GM12892 (cell line): Measurements from ENCODE around the gene MCOLN1.

ENCODE experiments used
- DNase-seq: peaks from one replicate; pipeline ENCODE4 v3.0.0; 2011; ENCODE audit not compliant: insufficient read length
- FAIRE-seq: peaks from 2 replicates; lab custom pipeline; 2011; peaks lifted over from hg19 to GRCh38; lab: Jason Lieb, UNC
- POLR2A ChIP-seq: IDR thresholded peaks from 2 replicates; pipeline ENCODE4 v1.6.1; 2011; ENCODE audit warnings: low read depth, low read length, control low read depth
- POLR2AphosphoS5 ChIP-seq: IDR thresholded peaks from 2 replicates; pipeline ENCODE4 v1.6.1; 2011; ENCODE audit warnings: low read depth, low read length, control low read depth
- TAF1 ChIP-seq: IDR thresholded peaks from 2 replicates; pipeline ENCODE4 v1.6.1; 2011; ENCODE audit warnings: low read depth, mild to moderate bottlenecking, control low read depth, low read length, borderline replicate concordance

Gene MCOLN1

GRCh38 chr19:7520131-7521051 is 2.0 kb upstream of the MCOLN1 start:
- FAIRE-seq (no peak), DNase-seq (no peak)
- TF ChIP-seq POLR2A (no peak), POLR2AphosphoS5 (no peak), TAF1 (no peak)

- no peak for DNase-seq
- no peak for TF ChIP-seq POLR2AphosphoS5
- no peak for TF ChIP-seq POLR2A
- TF ChIP-seq TAF1 = no peak
- no peak for FAIRE-seq
Observed at GRCh38 chr19:7521551-7522071, 813 bp upstream of the MCOLN1 start.

GRCh38 chr19:7522923-7523667 is 671 bp downstream of the MCOLN1 start:
- TF ChIP-seq TAF1 (no peak), POLR2A (no peak), POLR2AphosphoS5 (no peak)
- no peak for FAIRE-seq
- no peak for DNase-seq

GRCh38 chr19:7524523-7524922 is 2.1 kb downstream of the MCOLN1 start:
- no peak for FAIRE-seq
- TF ChIP-seq POLR2A (no peak), TAF1 (no peak), POLR2AphosphoS5 (no peak)
- DNase-seq = no peak

GRCh38 chr19:7524992-7525739 is 2.7 kb downstream of the MCOLN1 start:
- FAIRE-seq = no peak
- DNase-seq = no peak
- no peak for TF ChIP-seq POLR2AphosphoS5
- TF ChIP-seq POLR2A = no peak

- TF ChIP-seq POLR2A (no peak), POLR2AphosphoS5 (no peak), TAF1 (no peak)
- FAIRE-seq (no peak), DNase-seq (no peak)
Observed at GRCh38 chr19:7526059-7526929, 3.9 kb downstream of the MCOLN1 start.

- TF ChIP-seq POLR2A (no peak), POLR2AphosphoS5 (no peak)
- FAIRE-seq (no peak), DNase-seq (no peak)
Observed at GRCh38 chr19:7527516-7528191, 5.2 kb downstream of the MCOLN1 start.

GRCh38 chr19:7528192-7528519 is 5.7 kb downstream of the MCOLN1 start:
- no peak for TF ChIP-seq TAF1
- no peak for TF ChIP-seq POLR2A
- TF ChIP-seq POLR2AphosphoS5 = no peak
- FAIRE-seq = no peak
- DNase-seq = peak; percentile 4

- DNase-seq (no peak), FAIRE-seq (no peak)
- TF ChIP-seq POLR2AphosphoS5 (no peak), TAF1 (no peak), POLR2A (no peak)
Observed at GRCh38 chr19:7528522-7529245, 6.3 kb downstream of the MCOLN1 start.
